ENCODE measurements around the gene IGLL5.
"Not testable (repeated sequence)": the region's sequence is repeated elsewhere in the genome, so short reads cannot be mapped to it uniquely, and the experiment has no call there.

IGLL5 gene

DNA sequence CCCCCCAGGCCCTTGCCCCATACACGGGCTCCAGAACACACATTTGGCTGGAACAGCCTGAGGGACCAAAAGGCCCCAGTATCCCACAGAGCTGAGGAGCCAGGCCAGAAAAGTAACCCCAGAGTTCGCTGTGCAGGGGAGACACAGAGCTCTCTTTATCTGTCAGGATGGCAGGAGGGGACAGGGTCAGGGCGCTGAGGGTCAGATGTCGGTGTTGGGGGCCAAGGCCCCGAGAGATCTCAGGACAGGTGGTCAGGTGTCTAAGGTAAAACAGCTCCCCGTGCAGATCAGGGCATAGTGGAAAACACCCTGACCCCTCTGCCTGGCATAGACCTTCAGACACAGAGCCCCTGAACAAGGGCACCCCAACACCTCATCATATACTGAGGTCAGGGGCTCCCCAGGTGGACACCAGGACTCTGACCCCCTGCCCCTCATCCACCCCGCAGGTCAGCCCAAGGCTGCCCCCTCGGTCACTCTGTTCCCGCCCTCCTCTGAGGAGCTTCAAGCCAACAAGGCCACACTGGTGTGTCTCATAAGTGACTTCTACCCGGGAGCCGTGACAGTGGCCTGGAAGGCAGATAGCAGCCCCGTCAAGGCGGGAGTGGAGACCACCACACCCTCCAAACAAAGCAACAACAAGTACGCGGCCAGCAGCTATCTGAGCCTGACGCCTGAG lies 13.1 kb downstream of the IGLL5 start:
- not testable (repeated sequence) for DNase-seq (ENCODE audit: low read depth)

DNA sequence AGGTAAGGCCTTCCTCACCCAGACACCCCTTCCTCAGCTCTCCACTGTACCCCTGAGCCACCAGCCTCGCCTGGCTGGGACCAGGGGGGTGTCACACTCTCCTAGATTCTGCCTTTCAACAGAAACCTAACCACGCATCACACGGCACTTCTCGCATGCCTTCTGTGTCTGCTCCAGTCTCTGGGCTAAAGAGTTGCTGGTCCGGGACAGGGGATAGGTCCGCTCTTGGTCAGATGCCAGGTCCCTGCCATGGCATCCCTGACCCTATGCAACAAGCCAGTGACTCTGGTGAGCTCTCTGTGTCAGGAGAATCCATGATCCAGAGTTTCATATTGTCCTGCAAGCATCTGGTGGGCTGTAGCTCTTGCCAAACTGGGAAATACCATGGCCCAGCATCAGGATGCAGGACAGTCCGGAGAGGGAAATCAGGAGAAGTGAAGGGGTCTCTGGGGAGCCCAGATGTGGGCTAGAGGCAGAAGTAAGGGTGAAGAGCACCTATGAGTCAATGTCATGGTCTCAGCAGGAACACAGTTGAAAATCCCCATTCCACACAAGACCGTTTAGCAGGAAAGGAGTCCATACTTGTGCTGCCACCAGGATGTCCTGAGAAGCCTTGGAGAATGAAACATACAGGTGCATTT lies 14.1 kb downstream of the IGLL5 start:
- DNase-seq (ENCODE audit: low read depth) = no peak

- DNase-seq (ENCODE audit: low read depth) = no peak
These were observed 14.8 kb downstream of the IGLL5 start for GRCh38 chr22:22902247-22903001.

DNA sequence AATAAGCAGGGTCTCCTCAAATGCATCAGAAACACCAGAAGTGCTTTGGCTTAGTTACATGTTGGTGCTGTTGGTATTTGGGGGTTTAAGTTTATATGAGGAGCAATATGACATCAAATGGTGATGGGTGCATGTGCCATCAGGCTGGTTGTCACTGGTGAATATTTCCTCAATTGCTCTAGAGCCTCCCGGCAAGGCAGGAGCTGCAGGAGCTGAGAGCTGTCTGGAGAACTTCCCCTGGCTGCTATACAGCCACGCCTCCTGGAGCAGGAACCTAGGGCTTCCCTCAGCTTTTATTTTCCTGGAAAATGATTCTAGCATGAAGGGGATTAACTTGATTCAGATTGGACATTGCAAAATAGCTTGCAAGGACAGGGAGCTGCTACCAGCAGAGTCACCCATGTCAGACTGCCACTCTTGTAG lies 15.8 kb downstream of the IGLL5 start:
- no peak for DNase-seq (ENCODE audit: low read depth)

GRCh38 chr22:22903781-22904192 lies 16.2 kb downstream of the IGLL5 start:
- not testable (repeated sequence) for DNase-seq (ENCODE audit: low read depth)

DNA sequence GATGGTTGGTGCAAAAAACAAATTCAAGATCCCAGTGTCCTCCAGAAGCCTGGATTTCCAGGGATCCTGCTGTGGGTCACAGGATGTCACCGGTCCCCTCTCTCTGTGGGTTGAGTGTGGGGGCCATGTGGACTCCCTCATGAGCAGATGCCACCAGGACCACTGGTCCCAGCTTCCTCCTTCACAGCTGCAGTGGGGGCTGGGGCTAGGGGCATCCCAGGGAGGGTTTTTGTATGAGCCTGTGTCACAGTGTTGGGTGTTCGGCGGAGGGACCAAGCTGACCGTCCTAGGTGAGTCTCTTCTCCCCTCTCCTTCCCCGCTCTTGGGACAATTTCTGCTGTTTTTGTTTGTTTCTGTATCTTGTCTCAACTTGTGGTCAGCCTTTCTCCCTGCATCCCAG lies 17.1 kb downstream of the IGLL5 start:
- not testable (repeated sequence) for DNase-seq (ENCODE audit: low read depth)

DNA sequence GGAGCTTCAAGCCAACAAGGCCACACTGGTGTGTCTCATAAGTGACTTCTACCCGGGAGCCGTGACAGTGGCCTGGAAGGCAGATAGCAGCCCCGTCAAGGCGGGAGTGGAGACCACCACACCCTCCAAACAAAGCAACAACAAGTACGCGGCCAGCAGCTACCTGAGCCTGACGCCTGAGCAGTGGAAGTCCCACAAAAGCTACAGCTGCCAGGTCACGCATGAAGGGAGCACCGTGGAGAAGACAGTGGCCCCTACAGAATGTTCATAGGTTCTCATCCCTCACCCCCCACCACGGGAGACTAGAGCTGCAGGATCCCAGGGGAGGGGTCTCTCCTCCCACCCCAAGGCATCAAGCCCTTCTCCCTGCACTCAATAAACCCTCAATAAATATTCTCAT lies 18.8 kb downstream of the IGLL5 start:
- not testable (repeated sequence) for DNase-seq (ENCODE audit: low read depth)

- no peak for DNase-seq (ENCODE audit: low read depth)
These were observed 19.4 kb downstream of the IGLL5 start for GRCh38 chr22:22906907-22907550.

DNA sequence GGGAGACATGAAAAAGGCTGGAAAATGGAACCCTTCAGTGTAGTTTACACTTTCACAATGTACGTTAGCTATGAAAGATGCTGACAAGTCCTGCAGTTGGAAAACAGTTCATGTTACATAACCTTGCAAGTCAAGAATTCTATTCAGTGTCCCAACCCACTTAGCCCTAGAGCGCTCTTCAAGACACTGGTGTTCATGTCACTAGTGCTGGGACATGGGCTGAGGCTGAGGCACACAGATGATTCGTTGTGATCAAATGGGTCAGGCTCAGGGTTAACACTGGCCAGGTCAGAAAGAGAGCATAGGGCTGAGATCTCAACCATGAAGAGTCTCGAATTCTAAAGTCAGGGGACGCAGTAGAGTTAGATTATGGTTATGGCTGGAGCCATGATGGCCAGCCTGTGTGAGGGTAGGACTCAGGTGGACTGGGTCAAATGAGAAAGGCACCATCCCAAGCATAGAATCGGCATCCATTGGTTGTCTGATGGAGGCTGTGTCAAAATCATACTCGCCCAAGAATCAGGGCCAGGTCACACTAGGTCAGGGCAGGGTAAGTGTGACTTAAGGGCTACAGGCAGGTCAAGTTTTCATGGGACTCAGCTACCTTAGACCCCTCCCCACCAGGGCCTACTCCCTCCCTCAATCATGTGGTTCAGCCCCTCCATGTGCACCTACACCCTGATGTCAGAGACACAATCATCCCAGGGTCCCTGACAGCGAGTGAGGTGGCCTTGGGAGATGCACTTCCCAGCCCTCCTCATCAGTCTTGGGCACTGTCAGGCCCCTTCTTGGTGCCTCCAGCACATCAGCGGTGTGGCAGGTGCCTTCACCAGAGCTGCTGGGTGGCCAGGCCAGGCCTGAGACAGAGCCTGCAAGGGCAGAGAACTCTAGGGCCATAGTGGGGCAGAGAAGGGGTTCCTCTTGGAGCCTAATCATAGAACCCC lies 20.2 kb downstream of the IGLL5 start:
- DNase-seq (ENCODE audit: low read depth) = no peak

GRCh38 chr22:22908495-22908861 lies 20.9 kb downstream of the IGLL5 start:
- no peak for DNase-seq (ENCODE audit: low read depth)

- DNase-seq (ENCODE audit: low read depth) = no peak
These were observed 21.5 kb downstream of the IGLL5 start for GRCh38 chr22:22908941-22909604.

DNA sequence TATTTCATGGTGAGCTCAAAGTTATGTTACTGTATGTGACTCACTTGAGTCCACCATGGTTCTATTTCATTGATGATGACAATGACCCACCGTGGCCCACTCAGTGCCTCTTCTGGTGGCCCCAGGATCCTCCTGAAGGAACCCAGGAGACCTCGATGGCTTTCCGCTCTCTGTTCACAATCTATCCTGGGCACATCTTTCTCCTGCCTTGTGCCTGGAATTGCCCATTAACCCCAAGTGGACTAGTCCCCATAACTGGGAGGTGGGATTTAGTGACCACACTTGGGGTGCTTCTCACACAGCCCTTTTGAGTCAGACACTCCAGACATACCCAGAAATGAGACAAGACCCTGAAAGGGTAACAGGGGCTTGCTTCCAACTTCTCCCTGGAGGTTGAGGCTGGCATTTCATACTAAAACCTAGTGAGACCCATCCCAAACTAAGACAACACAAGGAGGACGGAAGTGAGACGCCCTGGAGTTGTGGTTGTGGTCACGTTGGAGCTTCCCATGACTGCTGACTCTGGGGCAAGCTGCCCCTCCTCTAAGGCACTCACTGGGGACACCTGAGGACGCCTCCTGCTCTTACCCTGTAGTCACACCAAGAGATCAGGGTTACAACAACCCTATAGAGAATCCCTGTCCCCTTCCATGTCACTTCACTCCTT lies 22.1 kb downstream of the IGLL5 start:
- DNase-seq (ENCODE audit: low read depth) = no peak

GRCh38 chr22:22910272-22911240 lies 22.9 kb downstream of the IGLL5 start:
- no peak for DNase-seq (ENCODE audit: low read depth)

GRCh38 chr22:22911327-22912134 lies 23.9 kb downstream of the IGLL5 start:
- DNase-seq (ENCODE audit: low read depth) = no peak

GRCh38 chr22:22912135-22912987 lies 24.7 kb downstream of the IGLL5 start:
- no peak for DNase-seq (ENCODE audit: low read depth)

- no peak for DNase-seq (ENCODE audit: low read depth)
These were observed 25.3 kb downstream of the IGLL5 start for GRCh38 chr22:22912988-22913253.

- DNase-seq (ENCODE audit: low read depth) = no peak
These were observed 26.4 kb downstream of the IGLL5 start for GRCh38 chr22:22913989-22914388.

All from T follicular helper cell (primary cell).